SIG-M5 treated with dmso at 0.1 percent for 504 hours (cell line): ENCODE measurements around the gene MYCBP2.
"Not testable (repeated sequence)": the region's sequence is repeated elsewhere in the genome, so short reads cannot be mapped to it uniquely, and the experiment has no call there.

ENCODE experiments used
- DNase-seq: peaks from one replicate; lab custom pipeline; 2025; ENCODE audit not compliant: unreplicated experiment; lab: John Stamatoyannopoulos, UW

The MYCBP2 gene

GRCh38 chr13:77339408-77339807, 12.5 kb upstream of the MYCBP2 start:
- DNase-seq = no peak

GRCh38 chr13:77338961-77339401, 12.1 kb upstream of the MYCBP2 start:
- peak; percentile 92 for DNase-seq

GRCh38 chr13:77338329-77338728, 11.4 kb upstream of the MYCBP2 start:
- DNase-seq = no peak

GRCh38 chr13:77337159-77337558, 10.3 kb upstream of the MYCBP2 start:
- DNase-seq = no peak

- DNase-seq = peak; percentile 33
Observed at GRCh38 chr13:77335543-77335942, 8.6 kb upstream of the MYCBP2 start.

- DNase-seq = peak; percentile 89
Observed at GRCh38 chr13:77333594-77333993, 6.7 kb upstream of the MYCBP2 start.

- DNase-seq = no peak
Observed at GRCh38 chr13:77331421-77331820, 4.5 kb upstream of the MYCBP2 start.

- peak; percentile 76 for DNase-seq
Observed at GRCh38 chr13:77329911-77330584, 3.2 kb upstream of the MYCBP2 start.

- peak; percentile 99 for DNase-seq
Observed at GRCh38 chr13:77329133-77329910, 2.4 kb upstream of the MYCBP2 start.

- DNase-seq = no peak
Observed at GRCh38 chr13:77328819-77329132, 1.9 kb upstream of the MYCBP2 start.

- DNase-seq = peak; percentile 59
Observed at GRCh38 chr13:77325371-77325980, 1.4 kb downstream of the MYCBP2 start.

GRCh38 chr13:77323858-77324257, 3.0 kb downstream of the MYCBP2 start:
- DNase-seq = peak; percentile 92

- DNase-seq = no peak
Observed at GRCh38 chr13:77319536-77319935, 7.4 kb downstream of the MYCBP2 start.

GRCh38 chr13:77318741-77319140, 8.2 kb downstream of the MYCBP2 start:
- no peak for DNase-seq

GRCh38 chr13:77316430-77316829, 10.5 kb downstream of the MYCBP2 start:
- no peak for DNase-seq

GRCh38 chr13:77315509-77315908, 11.4 kb downstream of the MYCBP2 start:
- not testable (repeated sequence) for DNase-seq

GRCh38 chr13:77313923-77314322, 13.0 kb downstream of the MYCBP2 start:
- DNase-seq = no peak

GRCh38 chr13:77312311-77312710, 14.6 kb downstream of the MYCBP2 start:
- DNase-seq = no peak

- no peak for DNase-seq
Observed at GRCh38 chr13:77310579-77311279, 16.2 kb downstream of the MYCBP2 start.

GRCh38 chr13:77310161-77310560, 16.7 kb downstream of the MYCBP2 start:
- no peak for DNase-seq

- no peak for DNase-seq
Observed at GRCh38 chr13:77309254-77309653, 17.6 kb downstream of the MYCBP2 start.

- no peak for DNase-seq
Observed at GRCh38 chr13:77306458-77306857, 20.4 kb downstream of the MYCBP2 start.
